GM19043 (cell line): Measurements from ENCODE around the gene CORO7.
A peak's percentile ranks its signal among the peaks of the same experiment; 100 is the strongest.

Experiments
- ATAC-seq: cut with Tn5 transposase; IDR thresholded peaks from one replicate; pipeline ENCODE4 v1.9.1; 2021; ENCODE audit warnings: low read depth; ENCODE audit not compliant: unreplicated experiment

The CORO7 gene

DNA sequence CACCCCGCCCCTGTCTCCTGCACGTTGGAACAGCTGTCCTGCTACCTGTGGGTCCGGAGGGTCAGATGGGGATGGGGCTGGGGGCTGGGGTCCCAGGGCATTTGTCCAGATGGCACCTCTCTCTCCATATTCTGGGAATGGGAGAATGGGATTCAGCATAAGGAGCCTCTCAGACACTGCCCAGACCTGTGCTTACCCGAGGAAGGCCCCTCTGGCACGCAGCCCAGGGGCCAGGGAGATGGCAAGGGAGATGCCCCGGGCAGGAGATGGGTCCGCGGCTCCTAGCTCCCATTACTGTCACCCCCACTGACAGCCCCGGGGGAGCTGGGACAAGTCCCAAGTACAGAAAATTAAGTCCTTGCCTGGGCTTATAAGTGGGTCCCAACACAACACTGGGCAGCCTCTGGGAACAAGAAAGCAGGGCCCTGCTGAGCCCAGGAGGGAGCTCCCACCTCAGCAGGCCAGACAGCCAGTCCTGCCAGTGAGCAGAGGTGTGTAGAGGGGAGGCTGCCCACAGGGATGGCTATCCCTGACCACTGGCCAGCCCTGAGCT lies 43.0 kb downstream of the CORO7 start:
- ATAC-seq, result no peak

DNA sequence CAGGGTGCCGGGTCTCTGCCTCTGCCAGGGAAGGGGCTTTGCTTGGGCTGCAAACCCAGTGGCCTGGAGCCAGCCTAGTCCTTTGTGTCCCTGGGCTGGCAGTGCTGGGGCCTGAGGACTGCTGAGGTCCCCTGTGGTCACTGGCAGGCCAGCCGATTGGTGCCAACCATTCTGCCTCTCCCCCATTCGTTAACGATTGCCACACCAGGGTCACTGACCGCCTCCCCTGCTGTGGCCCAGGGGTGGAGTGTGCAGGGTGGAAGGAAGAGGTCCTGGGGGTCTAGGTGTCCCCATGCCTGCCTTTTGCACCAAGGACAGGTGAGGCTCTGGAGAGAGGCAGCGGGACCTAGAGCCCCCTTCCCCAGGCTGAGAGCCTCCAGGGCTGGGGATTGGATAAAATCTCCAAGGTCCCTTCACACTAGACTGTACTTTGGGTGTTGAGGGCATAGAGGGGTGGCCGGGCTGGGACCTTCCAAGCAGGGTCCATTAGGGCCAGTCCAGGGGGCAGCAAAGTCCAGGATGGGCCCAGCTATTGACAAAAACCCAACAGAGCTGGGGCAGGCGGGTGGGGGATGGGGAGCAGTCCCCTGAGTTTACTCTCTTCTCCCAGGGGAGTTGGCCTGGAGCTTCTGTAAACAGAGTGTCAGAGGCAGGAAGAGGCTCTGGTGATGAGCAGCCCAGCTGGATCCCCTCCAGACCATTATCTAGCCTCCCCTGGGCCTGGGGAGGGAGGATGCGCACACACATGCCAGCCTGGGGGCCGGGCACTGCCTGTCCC lies 43.6 kb downstream of the CORO7 start:
- ATAC-seq, result no peak

- ATAC-seq, result peak; percentile 34
Measured at GRCh38 chr16:4372001-4372577, 44.3 kb downstream of the CORO7 start.

- peak; percentile 52 for ATAC-seq
Measured at GRCh38 chr16:4371357-4372000, 44.9 kb downstream of the CORO7 start, which contains the start of gene VASN. VASN (plus strand) TSS chr16:4371848; CDS start chr16:4380878, 9,030 bp downstream.

DNA sequence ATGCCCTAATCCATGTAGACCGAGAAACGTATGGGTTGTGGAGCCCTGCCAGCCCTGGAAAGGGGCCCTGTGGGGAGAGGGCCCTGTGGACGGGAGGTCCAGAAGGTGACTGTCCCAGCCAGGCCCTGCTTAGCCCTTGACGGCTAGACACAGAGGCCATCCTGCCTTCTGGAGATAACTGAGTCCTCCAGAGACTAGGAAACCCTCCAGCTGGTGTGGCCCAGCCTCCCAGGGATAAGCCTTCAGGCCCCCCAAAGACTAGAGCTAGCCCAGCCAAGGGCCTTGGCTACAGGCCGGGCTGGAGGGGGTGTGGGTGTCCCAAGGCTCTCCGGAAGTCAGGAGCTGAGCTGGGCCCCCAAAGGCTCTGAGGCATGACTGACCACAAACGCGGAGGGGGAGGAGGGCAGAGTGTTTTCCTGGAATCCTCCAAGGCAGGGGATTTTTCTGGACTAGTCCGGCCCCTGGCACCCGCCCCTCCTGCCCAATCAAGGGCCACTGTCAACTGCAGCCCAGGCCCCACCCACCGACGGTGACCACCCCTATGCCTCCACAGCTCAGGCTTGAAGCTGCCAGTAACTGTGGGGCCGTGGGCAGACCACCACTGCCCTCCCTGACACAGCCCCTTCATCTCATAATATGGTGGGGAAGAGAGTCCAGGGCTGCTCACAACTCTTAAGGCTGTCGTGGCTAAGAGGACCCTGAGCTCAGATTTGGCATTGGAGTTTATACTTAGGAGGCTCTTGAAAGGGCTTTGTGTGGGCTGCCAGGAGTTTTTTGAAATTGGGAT lies 45.6 kb downstream of the CORO7 start:
- no peak for ATAC-seq

DNA sequence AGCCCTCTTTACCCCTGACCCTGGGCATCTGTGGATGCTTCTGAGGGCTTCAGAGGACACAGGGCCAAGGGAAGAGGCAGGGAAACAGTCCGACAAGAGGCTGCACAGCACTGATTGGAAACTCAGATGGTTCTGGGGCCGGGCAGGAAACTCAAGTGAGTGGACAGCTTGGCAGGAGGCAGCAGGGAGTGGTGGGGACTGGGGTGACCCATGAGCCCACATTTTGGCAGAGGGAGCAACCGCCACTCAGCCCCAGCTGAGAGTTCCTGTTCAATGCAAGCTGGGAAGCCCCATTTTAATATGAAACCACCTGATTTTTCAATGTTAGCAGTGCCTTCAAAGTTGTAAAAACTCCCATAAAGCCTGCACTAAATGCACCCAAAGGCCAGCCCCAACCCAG lies 46.2 kb downstream of the CORO7 start:
- ATAC-seq, result no peak

DNA sequence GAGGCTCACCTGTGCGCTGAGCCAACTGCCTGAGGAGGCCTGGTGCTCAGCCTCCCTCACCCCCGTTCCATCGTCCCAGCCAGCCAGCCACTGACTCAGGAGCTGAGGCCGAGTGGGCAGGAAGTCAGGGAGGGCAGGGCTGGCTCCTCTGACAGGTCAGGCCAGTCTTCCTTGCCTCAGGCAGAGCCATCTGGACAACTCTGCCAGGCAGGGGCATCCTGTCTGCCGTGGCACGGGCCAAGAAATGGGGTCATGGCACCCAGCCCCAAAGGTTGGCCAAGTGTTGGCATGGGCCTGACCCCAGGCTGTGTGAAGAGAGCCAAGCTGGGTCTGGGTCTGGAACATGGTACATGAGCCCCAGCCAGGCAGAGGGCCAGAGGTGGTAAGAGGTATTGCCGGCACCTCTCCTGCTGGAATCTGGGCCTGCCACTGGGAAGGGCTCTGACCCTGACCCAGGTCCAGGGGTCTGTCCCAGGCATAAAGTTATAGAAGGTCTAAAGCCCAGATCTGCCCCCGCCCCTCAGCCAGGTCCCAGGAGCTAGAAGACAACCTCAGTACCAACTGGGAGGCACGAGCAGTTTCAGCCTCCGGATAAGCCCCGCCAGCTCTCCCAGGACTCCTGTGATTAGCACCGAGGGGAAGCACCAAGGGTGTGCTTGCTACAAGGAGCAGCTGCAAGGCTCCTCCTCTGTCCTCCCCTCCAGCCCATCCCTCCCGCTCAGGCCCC lies 47.2 kb downstream of the CORO7 start:
- no peak for ATAC-seq

DNA sequence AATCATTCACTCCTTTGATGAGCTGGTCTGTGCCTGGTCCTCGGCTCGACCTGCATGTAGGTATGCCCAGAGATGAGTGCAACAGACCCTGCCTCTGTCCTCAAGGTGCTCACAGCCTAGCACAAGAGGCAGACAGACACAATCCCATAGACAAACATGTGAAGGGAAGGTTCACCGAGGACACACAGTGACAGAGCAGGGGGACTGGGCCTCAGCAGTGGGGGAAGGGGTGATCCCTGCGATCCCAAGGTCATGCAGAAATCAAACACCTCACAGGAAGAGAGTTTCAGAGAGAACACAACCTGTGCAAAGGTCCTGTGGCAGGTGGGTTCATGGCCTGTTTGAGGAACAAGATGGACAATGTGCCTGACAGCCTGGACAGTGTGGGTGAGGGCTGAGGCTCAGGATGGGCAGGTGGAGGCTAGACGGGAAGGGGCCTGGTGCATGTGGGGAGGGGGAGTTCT lies 49.0 kb downstream of the CORO7 start:
- ATAC-seq, result no peak

- ATAC-seq, result no peak
Measured at GRCh38 chr16:4366016-4366415, 50.4 kb downstream of the CORO7 start.

DNA sequence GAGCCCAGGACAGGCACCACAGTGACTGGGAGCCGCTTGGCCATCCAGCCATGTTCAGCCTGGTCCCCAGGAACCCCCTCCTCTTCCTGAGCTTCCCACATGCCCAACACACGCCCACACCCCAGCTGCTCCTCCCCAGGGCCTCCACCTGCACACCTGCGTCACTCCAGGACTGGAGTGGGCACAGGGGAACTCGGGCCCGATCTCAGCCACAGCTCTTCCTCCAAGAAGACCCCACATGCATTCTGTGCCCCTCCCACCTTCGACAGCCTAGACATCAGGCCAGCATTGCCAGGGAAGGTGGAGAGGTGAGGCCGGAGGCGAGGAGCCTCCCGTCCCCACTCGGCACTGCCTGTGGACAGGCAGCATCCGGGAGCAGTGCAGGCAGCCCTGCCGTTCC lies 50.8 kb downstream of the CORO7 start:
- ATAC-seq, result no peak

- no peak for ATAC-seq
Measured at GRCh38 chr16:4365014-4365406, 51.4 kb downstream of the CORO7 start.

DNA sequence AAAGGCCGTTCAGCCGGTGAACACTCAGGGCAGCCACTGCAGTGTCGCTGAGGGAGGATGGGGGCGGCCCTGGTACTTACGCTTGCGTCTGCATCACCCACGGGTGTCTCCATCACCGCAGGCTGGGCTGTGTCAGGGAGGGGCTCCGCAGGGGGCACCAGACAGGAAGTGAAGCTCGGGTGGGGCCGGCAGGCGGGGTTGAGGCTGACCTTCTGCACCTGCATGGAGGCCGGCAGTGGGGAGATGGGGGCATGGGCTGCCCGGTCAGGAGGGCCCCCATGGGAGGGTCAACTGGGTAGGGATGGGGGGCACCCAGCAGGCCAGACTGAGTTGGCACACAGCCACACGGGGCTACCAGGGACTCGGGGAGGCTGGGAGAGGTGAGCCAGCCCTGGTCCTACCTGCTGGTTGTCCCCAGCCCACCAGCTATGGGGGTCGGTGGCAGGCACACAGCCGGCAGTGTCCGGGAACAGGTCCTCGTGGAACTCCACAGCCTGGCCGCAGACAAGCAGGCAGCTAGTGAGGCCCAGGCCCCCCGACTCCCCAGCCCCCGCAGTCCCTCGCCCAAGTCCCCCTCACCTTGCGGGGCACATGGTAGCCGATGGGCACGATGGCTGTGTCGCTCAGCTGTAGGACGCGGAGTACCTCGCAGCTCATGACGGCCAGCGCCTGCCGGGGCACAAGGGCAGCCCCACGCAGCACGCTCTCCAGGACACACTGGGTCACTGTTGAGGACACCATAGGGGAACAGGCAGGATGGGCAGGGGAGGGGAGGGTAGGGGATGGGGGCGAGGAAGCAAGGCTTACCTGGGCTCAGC lies 52.0 kb downstream of the CORO7 start:
- ATAC-seq, result no peak

GRCh38 chr16:4362476-4363135 lies 53.8 kb downstream of the CORO7 start:
- ATAC-seq, result no peak

DNA sequence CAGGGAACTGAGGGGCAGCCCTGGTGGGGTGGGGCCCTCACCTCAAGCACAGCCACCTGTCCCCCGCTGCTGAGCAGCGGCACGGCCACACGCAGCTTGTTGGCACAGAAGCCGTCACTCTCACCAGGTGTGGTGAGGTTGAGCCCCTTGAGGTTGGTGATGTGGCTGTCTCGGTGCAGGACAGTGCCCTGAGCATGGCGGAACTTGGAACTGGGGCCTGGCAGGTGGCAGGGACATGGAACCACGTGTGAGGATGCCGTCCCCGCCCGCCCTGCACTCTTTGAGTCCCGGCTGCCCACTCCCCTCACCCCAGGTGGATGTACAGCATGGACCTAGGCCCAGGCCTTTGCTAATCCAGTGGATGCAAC lies 54.5 kb downstream of the CORO7 start:
- ATAC-seq, result no peak

- ATAC-seq, result no peak
Measured at GRCh38 chr16:4361033-4361943, 55.1 kb downstream of the CORO7 start.

- ATAC-seq, result no peak
Measured at GRCh38 chr16:4360538-4361021, 55.8 kb downstream of the CORO7 start.

DNA sequence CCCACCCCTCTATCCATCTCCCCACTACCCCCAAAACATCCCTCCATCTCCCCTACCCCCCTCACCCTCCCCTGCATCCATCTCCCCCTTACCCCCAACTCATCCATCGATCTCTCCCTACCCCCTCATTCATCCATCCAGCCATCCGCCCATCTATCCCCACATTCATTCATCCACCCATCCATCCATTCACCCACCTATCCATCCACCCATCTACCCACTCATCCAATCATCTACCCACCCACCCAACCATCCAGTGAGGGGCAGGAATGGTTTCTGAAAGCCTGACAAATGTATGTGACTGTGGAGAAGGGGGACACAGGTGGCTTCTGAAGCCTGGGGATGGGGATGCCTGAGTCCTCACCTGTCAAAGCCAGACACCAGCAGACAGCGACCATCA lies 56.5 kb downstream of the CORO7 start:
- no peak for ATAC-seq
